ENCODE results near the gene ZNF710. TPM values are rescaled to one million over a fixed set of nuclear protein-coding genes. Genes with fewer than 3 reads are reported as not detected.

ZNF710 gene
- total and polyA plus RNA-seq, 11 donors = 2.9 to 22.4 (median 5.9) TPM

DNA sequence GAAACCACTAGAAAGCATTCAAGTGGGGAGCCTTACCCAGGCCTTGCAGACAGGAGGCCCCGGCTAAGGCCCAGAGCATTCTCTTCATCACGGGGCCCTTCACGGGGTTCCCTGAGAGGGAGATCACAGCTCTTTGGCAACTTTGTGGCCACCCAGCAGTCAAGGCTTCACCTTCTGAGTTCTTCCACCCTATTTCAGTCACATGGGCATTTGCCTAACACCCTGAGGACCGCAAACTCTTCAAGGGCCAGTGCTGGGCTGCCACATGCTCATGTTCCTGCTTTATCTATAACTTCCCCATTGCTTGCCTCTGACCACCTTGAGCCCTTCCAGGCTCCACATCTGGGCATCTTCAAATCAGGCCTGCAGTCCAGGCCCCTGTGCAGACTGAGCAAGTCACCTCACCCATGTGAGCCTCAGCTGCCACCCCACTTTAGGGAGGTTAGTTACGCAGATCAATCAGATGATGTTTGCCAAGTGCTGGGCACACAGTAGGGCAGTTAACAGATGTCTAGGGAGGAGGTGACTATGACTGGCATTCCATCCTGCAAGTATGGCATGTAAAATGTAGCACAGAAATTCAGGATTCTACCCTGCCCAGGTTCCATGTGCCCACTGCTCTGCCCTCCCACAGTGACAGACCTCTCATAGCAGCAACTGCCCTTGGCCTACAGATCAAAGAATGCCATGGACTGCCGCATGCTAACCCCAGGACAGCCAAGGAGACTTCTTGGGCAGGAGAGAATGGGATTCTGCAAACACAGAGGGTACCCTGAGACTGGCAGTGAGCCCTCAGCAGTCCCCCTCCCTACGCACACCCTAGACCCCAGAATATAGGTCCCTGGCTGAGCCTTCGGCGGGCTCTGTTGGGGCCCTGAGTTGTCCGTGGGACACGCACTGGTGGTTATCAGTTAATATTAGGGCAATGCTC is 37.6 kb upstream of the ZNF710 start:
- 93 to 97% (median 94%) methylated on average over 10 to 11 of the region's 11 CpGs for WGBS, 4 donors
- H3K27me3 ChIP-seq = no peaks in the 10 kb centered on the region
- no peaks in the 10 kb centered on the region for H3K9me3 ChIP-seq
- ATAC-seq = peak in 2 of 4 donors; percentile 48 to 61
- TF ChIP-seq, protein P1, sequence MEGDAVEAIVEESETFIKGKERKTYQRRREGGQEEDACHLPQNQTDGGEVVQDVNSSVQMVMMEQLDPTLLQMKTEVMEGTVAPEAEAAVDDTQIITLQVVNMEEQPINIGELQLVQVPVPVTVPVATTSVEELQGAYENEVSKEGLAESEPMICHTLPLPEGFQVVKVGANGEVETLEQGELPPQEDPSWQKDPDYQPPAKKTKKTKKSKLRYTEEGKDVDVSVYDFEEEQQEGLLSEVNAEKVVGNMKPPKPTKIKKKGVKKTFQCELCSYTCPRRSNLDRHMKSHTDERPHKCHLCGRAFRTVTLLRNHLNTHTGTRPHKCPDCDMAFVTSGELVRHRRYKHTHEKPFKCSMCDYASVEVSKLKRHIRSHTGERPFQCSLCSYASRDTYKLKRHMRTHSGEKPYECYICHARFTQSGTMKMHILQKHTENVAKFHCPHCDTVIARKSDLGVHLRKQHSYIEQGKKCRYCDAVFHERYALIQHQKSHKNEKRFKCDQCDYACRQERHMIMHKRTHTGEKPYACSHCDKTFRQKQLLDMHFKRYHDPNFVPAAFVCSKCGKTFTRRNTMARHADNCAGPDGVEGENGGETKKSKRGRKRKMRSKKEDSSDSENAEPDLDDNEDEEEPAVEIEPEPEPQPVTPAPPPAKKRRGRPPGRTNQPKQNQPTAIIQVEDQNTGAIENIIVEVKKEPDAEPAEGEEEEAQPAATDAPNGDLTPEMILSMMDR (IDR thresholded peaks at IDR 0.05) = no peak
- no peak for TF ChIP-seq POLR2A (IDR thresholded peaks at IDR 0.05)
- H3K4me1 ChIP-seq = peaks cover 0 to 19% (median 0%) of the 10 kb centered on the region in 12 donors
- intact Hi-C loops (cut with DNase I) = no loop called here
- H3K27ac ChIP-seq = no peak overlapping the region
- peak in 2 of 5 donors; percentile 22 for DNase-seq
- no peak overlapping the region for H3K4me3 ChIP-seq
- H3K36me3 ChIP-seq = no peaks in the 10 kb centered on the region

DNA sequence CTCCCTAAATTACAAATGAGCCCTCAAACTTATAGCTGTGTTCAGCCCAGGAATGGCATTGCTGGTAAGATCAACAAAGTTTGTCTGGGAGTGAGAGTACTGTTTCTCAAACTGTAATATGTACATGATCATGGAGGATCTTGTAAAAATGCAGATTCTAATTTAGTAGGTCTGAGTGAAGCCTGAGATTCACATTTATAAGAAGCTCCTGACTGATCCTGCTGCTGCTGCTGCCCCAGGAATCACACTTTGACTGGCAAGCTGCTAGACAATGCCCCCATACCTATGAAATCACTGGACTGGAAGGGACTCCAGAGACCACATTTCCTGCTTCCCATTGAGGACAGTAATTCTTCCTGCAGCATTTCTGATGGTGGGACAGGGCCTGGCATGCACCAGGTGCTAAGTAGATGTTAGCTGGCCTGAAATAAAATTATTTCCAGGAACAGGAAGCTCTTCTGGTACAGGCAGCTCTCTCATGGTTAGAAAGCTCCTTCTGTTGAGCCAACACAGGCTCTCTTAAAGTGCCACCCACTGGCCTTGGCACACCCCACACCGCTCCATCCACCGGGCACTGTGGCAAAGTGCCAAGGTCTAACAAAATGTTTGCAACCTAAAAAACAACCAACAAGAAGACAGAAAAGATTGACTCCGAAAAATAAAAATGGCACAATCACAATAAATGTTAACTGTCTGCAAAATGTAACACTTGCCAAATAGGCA is 36.7 kb upstream of the ZNF710 start:
- peaks cover 0 to 19% (median 0%) of the 10 kb centered on the region in 12 donors for H3K4me1 ChIP-seq
- TF ChIP-seq, protein P1 (IDR thresholded peaks at IDR 0.05) = no peak
- TF ChIP-seq POLR2A (IDR thresholded peaks at IDR 0.05) = no peak
- no peaks in the 10 kb centered on the region for H3K9me3 ChIP-seq
- H3K27ac ChIP-seq = no peak overlapping the region
- DNase-seq (peak in 1 of 5 donors; percentile 28), ATAC-seq (peak in 3 of 4 donors; percentile 54 to 80 (median 68))
- 38 to 59% (median 49%) methylated on average over 3 of the region's 3 CpGs for WGBS, 4 donors
- intact Hi-C loops (cut with DNase I) = no loop called here
- H3K36me3 ChIP-seq = no peaks in the 10 kb centered on the region
- H3K27me3 ChIP-seq = no peaks in the 10 kb centered on the region
- no peak overlapping the region for H3K4me3 ChIP-seq

DNA sequence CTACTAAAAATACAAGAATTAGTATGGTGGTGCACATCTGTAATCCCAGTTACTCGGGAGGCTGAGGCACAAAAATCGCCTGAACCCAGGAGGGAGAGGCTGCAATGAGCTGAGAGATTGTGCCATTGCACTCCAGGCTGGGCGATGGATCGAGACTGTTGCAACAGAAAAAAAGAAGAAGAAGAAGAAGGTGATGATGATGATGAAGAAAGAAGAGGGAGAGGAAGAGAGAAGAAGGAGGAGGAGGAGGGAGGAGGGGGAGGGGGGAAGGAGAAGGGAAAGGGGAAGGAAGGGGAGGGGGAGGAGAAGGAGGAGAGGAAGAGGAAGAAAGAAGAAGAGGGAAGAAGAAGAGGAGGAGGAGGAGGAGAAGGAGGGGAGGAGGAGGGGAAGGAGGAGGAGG is 33.2 kb upstream of the ZNF710 start:
- TF ChIP-seq, protein P1 (IDR thresholded peaks at IDR 0.05) = no peak
- TF ChIP-seq POLR2A (IDR thresholded peaks at IDR 0.05) = no peak
- Histone ChIP-seq H3K4me1 (peaks cover 0 to 38% (median 0%) of the 10 kb centered on the region in 12 donors), H3K27me3 (no peaks in the 10 kb centered on the region), H3K36me3 (no peaks in the 10 kb centered on the region), H3K9me3 (no peaks in the 10 kb centered on the region), H3K27ac (no peak overlapping the region), H3K4me3 (no peak overlapping the region)
- DNase-seq (no peak), ATAC-seq (no peak)
- 76 to 87% (median 84%) methylated on average over 4 of the region's 4 CpGs for WGBS, 4 donors
- intact Hi-C loops (cut with DNase I) = no loop called here

DNA sequence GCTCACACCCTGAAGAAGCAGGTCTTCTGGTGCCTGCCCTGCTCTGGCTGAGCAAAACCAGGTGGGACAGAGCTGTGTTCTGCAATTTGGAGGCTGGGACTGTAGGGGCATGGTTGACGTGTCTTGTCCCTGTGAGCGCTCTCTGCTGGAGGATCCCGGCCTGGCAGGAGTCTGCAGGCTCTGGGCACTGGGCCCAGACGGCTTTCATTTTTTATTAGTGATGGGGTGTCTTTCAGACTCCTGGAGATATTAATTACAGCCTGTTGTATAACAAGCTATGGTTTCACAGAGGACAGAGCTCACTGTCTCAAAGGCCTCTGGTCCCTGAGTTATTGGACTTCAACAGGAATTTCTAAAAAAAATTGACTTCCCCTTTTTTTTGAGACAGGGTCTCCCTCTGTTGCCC is 29.5 kb upstream of the ZNF710 start:
- intact Hi-C loops (cut with DNase I) = loop anchor here in 2 of 10 donors (5.0 to 10.0 kb wide), 2 partner anchors 57 to 229 kb away; partner anchors contain the start of gene ARPIN (in 1 of the 2)

More for the DNA sequence above, 29.5 kb upstream of the ZNF710 start:
- Histone ChIP-seq H3K27ac (peak overlapping the region in 1 of 12 donors; percentile 30), H3K9me3 (no peaks in the 10 kb centered on the region), H3K36me3 (no peaks in the 10 kb centered on the region), H3K27me3 (no peaks in the 10 kb centered on the region), H3K4me3 (no peak overlapping the region), H3K4me1 (peaks cover 0 to 49% (median 0%) of the 10 kb centered on the region in 12 donors)
- TF ChIP-seq, protein P1 (IDR thresholded peaks at IDR 0.05) = peak in 11 of 12 donors; percentile 19 to 61 (median 41)
- TF ChIP-seq POLR2A (IDR thresholded peaks at IDR 0.05) = no peak
- DNase-seq = peak; percentile 32 to 71 (median 46)
- ATAC-seq = peak; percentile 42 to 86 (median 76)
- 30 to 43% (median 31%) methylated on average over 3 to 4 of the region's 4 CpGs for WGBS, 4 donors
